Subcutaneous adipose tissue (tissue), 4 donors: ENCODE measurements around the gene ANO7. TPM values are rescaled to one million over a fixed set of nuclear protein-coding genes. Genes with fewer than 3 reads are reported as not detected.

Source experiments
- CTCF ChIP-seq: fragments of 450-650 bp; IDR thresholded peaks from one replicate; pipeline ENCODE4 v1.5.1; 2016; ENCODE audit warnings: low read depth, mild to moderate bottlenecking, control low read depth, antibody characterized with exemption, moderate library complexity
- total RNA-seq, 4 donors: library from RNA; depleted of rRNA; stranded (reverse); fragments of >200 nt; gene quantifications; one replicate each; pipeline ENCODE4 v1.1.0, GENCODE V29; 2016

Gene ANO7
- total RNA-seq, 4 donors from 2014 or later, result 0.34 to 0.66 (median 0.65) TPM; not detected in 1

- TF ChIP-seq CTCF, result no peak
Measured at GRCh38 chr2:241228081-241228859, 39.8 kb downstream of the ANO7 start.

GRCh38 chr2:241228860-241229516, 40.5 kb downstream of the ANO7 start:
- no peak for TF ChIP-seq CTCF

- no peak for TF ChIP-seq CTCF
Measured at GRCh38 chr2:241229563-241230401, 41.3 kb downstream of the ANO7 start.

- no peak for TF ChIP-seq CTCF
Measured at GRCh38 chr2:241230435-241230834, 42.0 kb downstream of the ANO7 start.

- no peak for TF ChIP-seq CTCF
Measured at GRCh38 chr2:241232736-241233575, 44.5 kb downstream of the ANO7 start.

- no peak for TF ChIP-seq CTCF
Measured at GRCh38 chr2:241234066-241234790, 45.8 kb downstream of the ANO7 start.
